Activated naive CD8-positive, alpha-beta T cell treated with anti-CD3 and anti-CD28 coated beads, Interleukin-2, amount 10 ng/mL, durations not matched to agents 7 days and 5 days (primary cell): ENCODE measurements around the gene JADE2. TPM values are rescaled to one million over a fixed set of nuclear protein-coding genes. Genes with fewer than 3 reads are reported as not detected.
A peak's percentile ranks its signal among the peaks of the same experiment; 100 is the strongest.
"Not testable (repeated sequence)": the region's sequence is repeated elsewhere in the genome, so short reads cannot be mapped to it uniquely, and the experiment has no call there.

Source experiments
- ATAC-seq: fragments of 150-1000 bp; cut with Tn5 transposase; one replicate; pipeline ENCODE4 v1.10.0; 2021; ENCODE audit warnings: low read depth, moderate library complexity
- POLR2A ChIA-PET: fragments of 350-600 bp; sonication (Branson Sonifier 250); formaldehyde crosslinking; loops from one replicate; lab custom pipeline; 2021; ENCODE audit warnings: antibody characterized with exemption; lab: Charles Lee
- DNase-seq: peaks from one replicate; pipeline ENCODE4 v3.0.0; 2021
- H3K27ac Mint-ChIP-seq: one replicate; pipeline ENCODE4 v1.8.0; 2022; ENCODE audit warnings: mild to moderate bottlenecking, mixed read lengths
- H3K27me3 Mint-ChIP-seq: one replicate; pipeline ENCODE4 v1.8.0; 2022; ENCODE audit warnings: mild to moderate bottlenecking, moderate library complexity, mixed read lengths
- H3K36me3 Mint-ChIP-seq: one replicate; pipeline ENCODE4 v1.8.0; 2021; ENCODE audit warnings: mild to moderate bottlenecking, mixed read lengths
- H3K4me1 Mint-ChIP-seq: one replicate; pipeline ENCODE4 v1.8.0; 2021; ENCODE audit warnings: mixed read lengths
- H3K4me3 Mint-ChIP-seq: one replicate; pipeline ENCODE4 v1.8.0; 2022; ENCODE audit warnings: mild to moderate bottlenecking, moderate library complexity, mixed read lengths
- H3K9me3 Mint-ChIP-seq: one replicate; pipeline ENCODE4 v1.8.0; 2021; ENCODE audit warnings: mixed read lengths
- total RNA-seq, 2 experiments: library from RNA; stranded (reverse); gene quantifications; one replicate each; pipeline ENCODE4 v1.2.3, GENCODE V29; 2021

The JADE2 gene
- total RNA-seq, 2 experiments from 2014 or later: 142 to 161 TPM

DNA sequence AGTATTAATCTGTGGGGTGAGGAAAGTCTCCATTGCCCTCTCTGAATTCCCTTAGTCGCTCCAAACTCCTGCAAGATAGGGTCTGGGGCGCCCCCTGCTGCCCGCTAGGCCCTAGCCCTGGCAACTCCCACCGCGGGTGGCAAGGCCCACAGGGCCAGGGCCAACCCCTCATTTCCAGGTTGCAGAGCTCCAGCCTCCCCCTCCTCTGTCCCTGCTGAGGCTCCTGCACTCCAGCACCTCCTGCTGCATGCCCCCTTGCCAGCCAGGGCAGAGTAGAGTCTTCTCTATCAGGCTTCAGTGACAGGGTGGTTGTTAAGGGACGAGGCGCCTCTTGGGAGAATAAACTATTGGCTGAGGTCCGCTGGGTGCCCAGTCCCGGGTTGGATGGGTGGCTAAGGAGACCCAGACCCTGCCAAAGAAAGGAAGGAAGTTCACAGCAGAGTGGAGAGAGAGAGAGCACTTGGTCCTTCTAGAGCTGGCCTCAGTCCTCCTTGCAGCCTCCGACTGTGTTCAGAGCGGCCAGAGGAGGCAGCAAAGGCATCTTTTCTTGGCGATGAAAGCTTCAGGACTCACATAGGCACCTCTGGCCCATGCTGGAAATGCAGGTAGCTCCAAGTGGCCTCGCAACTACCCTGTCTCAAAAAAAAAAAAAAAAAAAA lies 61.5 kb downstream of the JADE2 start:
- DNase-seq (peak; percentile 91), ATAC-seq (peak; percentile 93)
- no peaks in the 10 kb centered on the region for H3K36me3 Mint-ChIP-seq
- peaks cover 15% of the 10 kb centered on the region for H3K4me1 Mint-ChIP-seq
- H3K4me3 Mint-ChIP-seq: no peak overlapping the region
- H3K27ac Mint-ChIP-seq: peak overlapping the region; percentile 70
- H3K27me3 Mint-ChIP-seq: no peaks in the 10 kb centered on the region
- H3K9me3 Mint-ChIP-seq: no peaks in the 10 kb centered on the region
- POLR2A ChIA-PET: interaction anchor here (0.5 to 2.0 kb wide), 11 partner anchors 7 to 361 kb away, joined by 3 to 7 read pairs (median 4); partner anchors contain the start of genes CDKL3, CDKN2AIPNL, PCBD2 and PPP2CA

DNA sequence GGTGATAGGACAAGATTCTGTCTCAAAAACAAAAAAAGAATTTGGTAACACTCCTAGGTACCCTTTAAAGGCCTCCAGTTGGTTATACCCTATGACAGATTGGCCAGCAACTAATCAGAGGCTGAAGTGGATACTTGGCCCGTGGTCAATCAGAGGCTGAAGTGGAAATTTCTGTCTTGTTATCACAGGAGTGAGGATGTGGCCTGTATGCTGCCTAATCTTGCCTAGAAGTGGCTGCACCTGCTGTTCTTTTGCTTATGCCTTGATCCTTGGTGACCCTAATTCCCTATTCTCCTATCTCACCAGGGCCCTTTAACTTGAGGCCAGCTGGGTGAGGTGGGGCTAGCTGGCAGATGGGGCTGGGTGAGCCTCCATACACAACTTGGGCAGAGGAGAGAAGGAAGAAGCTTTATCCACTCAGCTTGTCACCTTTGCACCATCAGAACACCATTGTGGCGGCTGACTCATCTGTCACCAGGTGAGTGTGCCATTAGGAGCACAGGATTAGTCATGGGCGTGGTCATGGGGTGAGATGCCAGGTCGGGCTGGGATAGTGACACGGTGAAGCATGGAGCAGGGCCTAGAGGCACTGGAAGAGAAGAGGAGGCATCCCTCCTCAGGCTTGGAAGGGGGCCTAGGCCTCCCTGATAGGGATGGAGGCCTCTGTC lies 65.7 kb downstream of the JADE2 start:
- ATAC-seq (no peak), DNase-seq (no peak)
- Mint-ChIP-seq H3K27me3 (no peaks in the 10 kb centered on the region), H3K27ac (no peak overlapping the region), H3K9me3 (no peaks in the 10 kb centered on the region), H3K4me3 (no peak overlapping the region), H3K4me1 (peaks cover 27% of the 10 kb centered on the region), H3K36me3 (no peaks in the 10 kb centered on the region)
- POLR2A ChIA-PET: no interaction called here

DNA sequence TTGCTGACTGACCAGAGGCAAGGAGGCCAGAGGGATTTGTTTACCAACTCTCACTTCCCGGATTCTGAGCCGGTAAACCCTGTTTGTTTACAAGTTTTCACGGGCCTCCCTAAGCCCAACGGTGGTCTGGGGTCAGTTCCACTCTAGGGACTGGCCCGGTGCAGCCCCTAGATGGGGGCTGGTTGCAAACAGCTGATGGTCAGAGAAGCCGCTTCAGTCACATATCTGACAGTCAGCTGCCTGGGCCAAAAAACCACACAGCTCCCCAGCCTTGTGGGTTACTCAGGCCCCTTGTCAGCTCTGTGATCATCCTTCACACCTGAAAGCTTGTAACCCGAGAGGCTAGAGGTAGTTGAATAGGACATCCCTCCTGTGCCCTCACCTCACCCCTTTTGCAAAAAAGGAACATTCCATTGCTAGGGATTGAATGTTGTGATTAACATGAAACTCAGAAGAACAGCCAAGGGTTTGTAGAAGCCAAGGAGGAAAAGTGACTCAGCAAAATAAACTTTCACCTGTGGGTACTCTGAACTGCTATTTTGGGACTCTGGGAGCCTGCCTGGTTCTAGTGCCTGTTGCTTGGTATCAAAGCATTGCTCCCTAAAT lies 66.8 kb downstream of the JADE2 start:
- no peaks in the 10 kb centered on the region for H3K36me3 Mint-ChIP-seq
- peaks cover 20% of the 10 kb centered on the region for H3K4me1 Mint-ChIP-seq
- no peak overlapping the region for H3K4me3 Mint-ChIP-seq
- no peak overlapping the region for H3K27ac Mint-ChIP-seq
- ATAC-seq (no peak), DNase-seq (no peak)
- H3K9me3 Mint-ChIP-seq: no peaks in the 10 kb centered on the region
- no peaks in the 10 kb centered on the region for H3K27me3 Mint-ChIP-seq
- POLR2A ChIA-PET: no interaction called here

DNA sequence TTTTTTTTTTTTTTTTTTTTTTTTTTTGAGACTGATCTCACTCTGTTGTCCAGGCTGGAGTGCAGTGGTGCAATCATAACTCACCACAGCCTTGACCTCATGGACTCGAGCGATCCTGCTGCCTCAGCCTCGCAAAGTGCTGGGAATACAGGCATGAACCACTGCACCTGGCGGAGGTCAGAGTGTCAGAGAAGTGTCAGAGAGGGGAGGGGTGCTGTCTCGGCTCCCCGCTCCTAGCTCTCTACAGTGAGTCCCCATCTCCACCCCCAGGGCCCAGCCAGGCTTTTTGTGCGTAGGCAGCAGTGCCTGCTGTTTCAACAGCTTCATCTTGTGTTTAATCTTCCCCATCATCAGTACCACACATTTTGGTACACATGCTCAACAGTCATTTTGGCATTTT lies 68.9 kb downstream of the JADE2 start:
- no peak for ATAC-seq
- Mint-ChIP-seq H3K4me1 (peaks cover 20% of the 10 kb centered on the region), H3K27me3 (no peaks in the 10 kb centered on the region), H3K36me3 (no peaks in the 10 kb centered on the region), H3K27ac (no peak overlapping the region), H3K4me3 (no peak overlapping the region), H3K9me3 (no peaks in the 10 kb centered on the region)
- POLR2A ChIA-PET: interaction anchor here (0.7 kb wide), 2 partner anchors 153 to 682 kb away, joined by 6 read pairs; no protein-coding TSS in a partner anchor
- no peak for DNase-seq

DNA sequence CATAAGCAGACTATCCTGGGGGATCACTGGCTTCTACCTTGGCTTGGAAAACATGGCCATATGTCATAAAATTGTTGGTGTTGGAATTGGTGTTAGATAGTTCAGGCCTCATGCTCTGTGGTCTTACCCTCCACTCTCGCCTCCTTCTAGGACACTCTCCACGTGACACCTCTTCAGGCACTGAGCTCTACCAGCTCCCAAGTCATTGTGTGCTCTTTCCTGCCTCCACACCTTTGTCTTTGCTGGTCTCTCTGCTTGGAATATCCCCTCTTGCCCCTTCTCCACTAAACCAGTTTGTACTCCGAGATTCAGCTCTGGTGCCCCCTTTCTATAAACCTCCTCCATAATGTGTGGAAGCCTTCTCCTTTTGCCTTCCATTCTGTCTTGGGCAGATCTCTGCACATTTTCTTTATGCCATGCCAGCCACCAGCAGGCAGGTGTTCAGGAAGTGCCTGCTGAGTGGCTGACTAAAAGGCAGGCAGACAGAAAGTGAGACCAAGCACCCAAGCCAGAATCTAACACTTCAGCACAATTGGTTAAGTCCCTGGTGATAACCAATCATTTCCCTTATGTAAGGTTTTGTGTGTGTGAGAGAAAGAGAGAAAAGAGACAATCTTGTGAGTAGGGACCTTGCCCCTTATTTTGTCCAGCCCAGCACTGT lies 69.5 kb downstream of the JADE2 start:
- POLR2A ChIA-PET: interaction anchor here (0.7 kb wide), 1 partner anchor 681 kb away, joined by 6 read pairs; no protein-coding TSS in a partner anchor

DNA sequence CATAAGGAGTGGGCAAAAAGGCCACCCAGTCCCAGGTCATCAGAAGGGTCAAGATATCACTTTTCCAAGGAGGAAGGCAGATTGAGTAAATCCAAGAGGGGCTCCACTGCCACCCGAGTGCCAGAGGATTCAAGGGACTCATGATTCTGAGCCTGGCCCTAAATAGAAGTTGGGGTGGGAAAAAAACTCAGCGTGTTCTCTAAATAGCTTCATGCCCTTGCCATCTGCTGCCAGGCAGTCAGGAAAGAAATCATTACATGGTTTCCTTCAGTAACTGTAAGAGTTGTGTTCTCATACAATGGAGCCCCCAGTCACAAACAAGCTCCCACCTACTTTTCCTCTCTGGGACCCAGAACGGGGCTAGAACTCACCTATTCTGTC lies 70.0 kb downstream of the JADE2 start:
- Mint-ChIP-seq H3K36me3 (peaks cover under 1% of the 10 kb centered on the region), H3K9me3 (no peaks in the 10 kb centered on the region), H3K27me3 (no peaks in the 10 kb centered on the region), H3K27ac (peak overlapping the region; percentile 19), H3K4me3 (no peak overlapping the region), H3K4me1 (peaks cover 20% of the 10 kb centered on the region)
- POLR2A ChIA-PET: no interaction called here
- ATAC-seq (no peak), DNase-seq (no peak)

More for the DNA sequence above, 69.5 kb downstream of the JADE2 start:
- Mint-ChIP-seq H3K27ac (peak overlapping the region; percentile 19), H3K9me3 (no peaks in the 10 kb centered on the region), H3K27me3 (no peaks in the 10 kb centered on the region), H3K36me3 (no peaks in the 10 kb centered on the region), H3K4me1 (peaks cover 20% of the 10 kb centered on the region), H3K4me3 (no peak overlapping the region)
- DNase-seq: no peak
- peak; percentile 72 for ATAC-seq

DNA sequence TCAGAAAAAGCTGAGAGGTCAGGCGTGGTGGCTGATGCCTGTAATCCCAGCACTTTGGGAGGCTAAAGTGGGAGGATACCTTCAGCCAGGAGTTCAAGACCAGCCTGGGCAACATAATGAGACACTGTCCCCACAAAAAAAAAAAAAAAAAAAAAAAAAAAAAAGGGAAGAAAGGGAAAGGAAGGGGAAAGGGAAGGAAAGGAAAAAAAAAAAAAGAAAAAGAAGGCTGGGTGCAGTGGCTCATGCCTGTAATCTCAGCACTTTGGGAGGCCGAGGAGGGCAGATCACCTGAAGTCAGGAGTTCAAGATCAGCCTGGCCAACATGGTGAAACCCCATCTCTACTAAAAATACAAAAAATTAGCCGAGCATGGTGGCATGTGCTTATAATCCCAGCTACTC lies 74.3 kb downstream of the JADE2 start:
- H3K27ac Mint-ChIP-seq, POLR2A ChIA-PET, H3K27me3 Mint-ChIP-seq, H3K4me3 Mint-ChIP-seq, H3K36me3 Mint-ChIP-seq, H3K9me3 Mint-ChIP-seq, DNase-seq, ATAC-seq: not testable (repeated sequence)
- H3K4me1 Mint-ChIP-seq: peaks cover 12% of the 10 kb centered on the region

DNA sequence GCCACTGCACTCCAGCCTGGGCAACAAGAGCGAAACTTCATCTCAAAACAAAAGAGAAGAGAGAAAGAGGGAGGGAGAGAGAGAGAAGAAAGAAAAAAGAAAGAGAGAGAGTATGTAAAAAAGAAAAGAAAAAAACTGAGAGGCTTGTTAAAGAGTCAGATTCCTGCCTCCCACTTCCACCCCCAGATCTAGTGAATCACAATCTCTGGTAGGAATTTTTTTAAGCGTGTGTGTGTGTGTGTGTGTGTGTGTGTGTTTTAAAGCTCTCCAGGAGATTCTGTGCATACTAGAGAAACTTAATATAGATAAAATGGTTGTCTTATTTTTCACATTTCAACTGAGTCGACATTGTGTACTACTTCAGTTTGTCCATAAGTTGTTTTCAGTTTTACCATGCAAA lies 75.1 kb downstream of the JADE2 start:
- no peaks in the 10 kb centered on the region for H3K9me3 Mint-ChIP-seq
- H3K27ac Mint-ChIP-seq: no peak overlapping the region

DNA sequence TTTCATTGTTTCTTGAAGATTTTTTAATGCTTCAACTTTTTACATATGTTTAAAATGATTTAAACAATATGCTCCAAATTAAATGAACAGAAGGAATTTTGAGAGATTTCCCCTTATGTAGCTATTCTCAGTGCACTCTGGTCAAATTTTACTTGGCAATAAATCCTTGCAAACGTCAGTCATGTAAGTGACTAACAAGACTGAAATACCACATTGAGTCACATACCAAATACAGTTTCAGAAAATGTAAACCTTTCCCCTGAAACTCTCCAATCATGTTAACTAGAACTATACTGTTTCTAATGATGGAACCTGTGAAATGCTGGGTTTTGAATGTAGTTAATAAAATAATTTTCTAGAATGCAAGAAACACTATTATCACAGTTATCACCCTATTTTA lies 77.6 kb downstream of the JADE2 start:
- no peaks in the 10 kb centered on the region for H3K27me3 Mint-ChIP-seq
- no peak for ATAC-seq
- POLR2A ChIA-PET: no interaction called here
- H3K36me3 Mint-ChIP-seq: peaks cover 18% of the 10 kb centered on the region
- peaks cover 16% of the 10 kb centered on the region for H3K4me1 Mint-ChIP-seq
- no peak overlapping the region for H3K4me3 Mint-ChIP-seq
- no peak for DNase-seq
- no peak overlapping the region for H3K27ac Mint-ChIP-seq
- no peaks in the 10 kb centered on the region for H3K9me3 Mint-ChIP-seq

More for the DNA sequence above, 75.1 kb downstream of the JADE2 start:
- POLR2A ChIA-PET: no interaction called here
- ATAC-seq (no peak), DNase-seq (no peak)
- no peak overlapping the region for H3K4me3 Mint-ChIP-seq
- H3K36me3 Mint-ChIP-seq: peaks cover 7% of the 10 kb centered on the region
- no peaks in the 10 kb centered on the region for H3K27me3 Mint-ChIP-seq
- H3K4me1 Mint-ChIP-seq: peaks cover 11% of the 10 kb centered on the region

DNA sequence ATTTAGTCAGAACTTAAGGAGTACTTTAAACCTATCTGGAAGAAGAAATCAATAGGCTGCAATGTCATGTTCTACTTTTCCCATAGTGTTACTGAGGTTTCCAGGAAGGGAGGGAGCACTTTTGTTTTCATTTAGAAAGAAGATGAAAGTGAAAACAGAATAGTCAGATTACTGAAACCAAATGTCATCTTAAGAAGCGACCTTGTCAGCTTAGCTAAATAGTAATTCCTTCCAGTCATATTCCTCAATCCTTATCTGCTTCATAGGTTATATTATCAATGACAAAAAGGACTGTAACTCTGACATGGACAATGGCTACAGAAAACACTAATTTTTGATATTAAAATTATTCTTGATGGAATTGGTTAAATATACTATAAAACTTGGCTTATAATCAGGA lies 79.4 kb downstream of the JADE2 start:
- Mint-ChIP-seq H3K9me3 (no peaks in the 10 kb centered on the region), H3K4me3 (peak overlapping the region; percentile 73), H3K27me3 (no peaks in the 10 kb centered on the region), H3K4me1 (peaks cover 30% of the 10 kb centered on the region), H3K36me3 (peaks cover 32% of the 10 kb centered on the region), H3K27ac (peak overlapping the region; percentile 78)
- DNase-seq (no peak), ATAC-seq (no peak)
- POLR2A ChIA-PET: no interaction called here

DNA sequence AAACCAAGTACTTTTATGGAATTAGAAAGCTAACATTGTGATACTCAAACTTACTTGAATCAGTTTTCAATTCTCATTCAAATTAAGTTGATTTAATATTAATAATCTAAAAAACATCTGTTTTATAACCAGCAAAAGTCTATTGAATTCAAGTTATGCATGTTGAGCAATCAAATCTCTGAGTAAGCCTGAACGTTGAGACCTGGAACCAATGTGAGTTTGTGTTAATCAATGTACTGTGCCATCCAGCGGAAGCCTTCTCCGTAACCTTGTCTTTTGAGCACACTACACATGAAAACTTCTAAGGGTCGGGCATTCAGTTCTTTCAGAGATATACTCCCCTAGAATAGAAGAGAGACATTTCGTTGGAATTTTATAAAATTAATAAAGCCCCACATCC lies 81.3 kb downstream of the JADE2 start:
- POLR2A ChIA-PET: interaction anchor here (1.7 kb wide), 1 partner anchor 26 kb away, joined by 5 read pairs; the partner anchor contains the start of gene SAR1B
- Mint-ChIP-seq H3K4me1 (peaks cover 30% of the 10 kb centered on the region), H3K27me3 (no peaks in the 10 kb centered on the region), H3K27ac (no peak overlapping the region), H3K4me3 (no peak overlapping the region), H3K36me3 (peaks cover 37% of the 10 kb centered on the region), H3K9me3 (no peaks in the 10 kb centered on the region)
- DNase-seq (no peak), ATAC-seq (no peak)

DNA sequence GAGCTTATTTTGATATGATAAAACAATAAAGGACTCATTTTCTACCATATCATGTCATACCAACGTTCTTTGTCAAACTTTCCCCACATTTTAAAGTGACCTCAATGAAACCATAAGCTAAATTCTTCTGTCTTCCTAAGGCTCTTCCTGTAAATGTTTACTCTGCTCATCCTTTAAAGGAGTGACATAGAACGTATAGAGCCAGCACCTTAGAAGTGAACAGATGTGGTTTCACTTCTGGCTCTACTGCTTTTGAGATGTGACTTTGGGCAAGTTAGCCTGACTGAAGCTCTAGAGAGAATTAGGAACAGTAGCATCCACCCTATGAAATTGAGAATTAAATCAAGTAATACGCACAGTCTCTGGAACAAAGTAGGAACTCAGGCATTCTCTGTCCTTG lies 83.1 kb downstream of the JADE2 start:
- POLR2A ChIA-PET: interaction anchor here (0.5 to 1.3 kb wide), 6 partner anchors 15 to 1646 kb away, joined by 3 to 4 read pairs (median 3); partner anchors contain the start of genes CAMLG and SKP1
- Mint-ChIP-seq H3K27me3 (no peaks in the 10 kb centered on the region), H3K4me1 (peaks cover 30% of the 10 kb centered on the region), H3K9me3 (no peaks in the 10 kb centered on the region), H3K4me3 (peak overlapping the region; percentile 41), H3K36me3 (peaks cover 39% of the 10 kb centered on the region), H3K27ac (peak overlapping the region; percentile 90)
- ATAC-seq: peak; percentile 77
- no peak for DNase-seq

DNA sequence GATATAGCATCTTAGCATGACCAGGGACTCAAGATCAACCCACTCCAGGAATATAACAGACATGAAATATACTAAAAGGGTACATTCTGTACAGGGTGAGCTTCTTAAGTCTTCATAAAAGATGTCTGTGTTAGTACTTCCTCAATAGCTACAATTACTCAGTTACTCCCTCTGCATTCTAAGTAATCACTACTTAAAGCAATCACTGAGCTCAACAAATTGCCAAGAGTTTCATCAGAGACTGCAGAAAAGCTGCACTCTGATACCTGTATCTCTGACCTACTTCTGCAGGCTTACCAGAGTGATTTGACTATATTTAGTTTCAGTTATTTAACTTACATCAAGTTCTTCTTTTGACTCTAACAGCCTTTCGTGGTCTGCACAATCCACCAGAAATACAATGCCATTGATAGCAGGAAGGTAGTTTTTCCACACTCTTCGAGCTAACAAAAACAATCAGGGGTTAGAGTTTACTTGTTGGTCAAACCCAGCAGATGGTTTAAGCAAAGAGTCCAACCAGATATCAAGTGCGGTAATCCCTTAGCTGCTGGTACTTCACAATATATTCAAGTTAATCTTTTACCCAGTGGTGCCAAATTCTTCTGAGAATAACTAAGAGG lies 83.9 kb downstream of the JADE2 start:
- POLR2A ChIA-PET: interaction anchor here (0.5 to 1.3 kb wide), 5 partner anchors 14 to 298 kb away, joined by 3 to 4 read pairs (median 3); partner anchors contain the start of gene CAMLG
- Mint-ChIP-seq H3K27me3 (no peaks in the 10 kb centered on the region), H3K9me3 (no peaks in the 10 kb centered on the region), H3K4me3 (peak overlapping the region; percentile 41), H3K36me3 (peaks cover 38% of the 10 kb centered on the region), H3K27ac (peak overlapping the region; percentile 90), H3K4me1 (peaks cover 28% of the 10 kb centered on the region)
- DNase-seq (no peak), ATAC-seq (peak; percentile 43)
